ENCODE results near the gene SF3A1.

Gene SF3A1

GRCh38 chr22:30321461-30321860 is 35.2 kb downstream of the SF3A1 start:
- no peak for DNase-seq

GRCh38 chr22:30320021-30320556 is 36.6 kb downstream of the SF3A1 start:
- DNase-seq, result no peak

- DNase-seq, result no peak
These were observed 37.8 kb downstream of the SF3A1 start for GRCh38 chr22:30318799-30319419.

- no peak for DNase-seq
These were observed 38.9 kb downstream of the SF3A1 start for GRCh38 chr22:30317778-30318177.

- DNase-seq, result no peak
These were observed 40.6 kb downstream of the SF3A1 start for GRCh38 chr22:30315962-30316576.

- DNase-seq, result no peak
These were observed 41.8 kb downstream of the SF3A1 start for GRCh38 chr22:30314915-30315314.

- DNase-seq, result no peak
These were observed 42.9 kb downstream of the SF3A1 start for GRCh38 chr22:30313527-30314363.

GRCh38 chr22:30312053-30312452 is 44.6 kb downstream of the SF3A1 start:
- DNase-seq, result no peak

- no peak for DNase-seq
These were observed 45.6 kb downstream of the SF3A1 start for GRCh38 chr22:30310881-30311771.

- DNase-seq, result no peak
These were observed 46.5 kb downstream of the SF3A1 start for GRCh38 chr22:30309951-30310741.

GRCh38 chr22:30308518-30309230 is 48.0 kb downstream of the SF3A1 start:
- no peak for DNase-seq

- no peak for DNase-seq
These were observed 48.6 kb downstream of the SF3A1 start for GRCh38 chr22:30308093-30308492.

- no peak for DNase-seq
These were observed 49.6 kb downstream of the SF3A1 start for GRCh38 chr22:30307041-30307574.

- no peak for DNase-seq
These were observed 50.1 kb downstream of the SF3A1 start for GRCh38 chr22:30306627-30307011.

- DNase-seq, result no peak
These were observed 50.6 kb downstream of the SF3A1 start for GRCh38 chr22:30305906-30306626.

GRCh38 chr22:30305519-30305905 is 51.2 kb downstream of the SF3A1 start:
- no peak for DNase-seq

- DNase-seq, result no peak
These were observed 52.0 kb downstream of the SF3A1 start for GRCh38 chr22:30304495-30305244.

GRCh38 chr22:30302810-30303138 is 53.9 kb downstream of the SF3A1 start:
- DNase-seq, result no peak

GRCh38 chr22:30301995-30302809 is 54.5 kb downstream of the SF3A1 start:
- no peak for DNase-seq
